ENCODE measurements around the gene HBZ.
"Not testable (repeated sequence)": the region's sequence is repeated elsewhere in the genome, so short reads cannot be mapped to it uniquely, and the experiment has no call there.

The HBZ gene

DNA sequence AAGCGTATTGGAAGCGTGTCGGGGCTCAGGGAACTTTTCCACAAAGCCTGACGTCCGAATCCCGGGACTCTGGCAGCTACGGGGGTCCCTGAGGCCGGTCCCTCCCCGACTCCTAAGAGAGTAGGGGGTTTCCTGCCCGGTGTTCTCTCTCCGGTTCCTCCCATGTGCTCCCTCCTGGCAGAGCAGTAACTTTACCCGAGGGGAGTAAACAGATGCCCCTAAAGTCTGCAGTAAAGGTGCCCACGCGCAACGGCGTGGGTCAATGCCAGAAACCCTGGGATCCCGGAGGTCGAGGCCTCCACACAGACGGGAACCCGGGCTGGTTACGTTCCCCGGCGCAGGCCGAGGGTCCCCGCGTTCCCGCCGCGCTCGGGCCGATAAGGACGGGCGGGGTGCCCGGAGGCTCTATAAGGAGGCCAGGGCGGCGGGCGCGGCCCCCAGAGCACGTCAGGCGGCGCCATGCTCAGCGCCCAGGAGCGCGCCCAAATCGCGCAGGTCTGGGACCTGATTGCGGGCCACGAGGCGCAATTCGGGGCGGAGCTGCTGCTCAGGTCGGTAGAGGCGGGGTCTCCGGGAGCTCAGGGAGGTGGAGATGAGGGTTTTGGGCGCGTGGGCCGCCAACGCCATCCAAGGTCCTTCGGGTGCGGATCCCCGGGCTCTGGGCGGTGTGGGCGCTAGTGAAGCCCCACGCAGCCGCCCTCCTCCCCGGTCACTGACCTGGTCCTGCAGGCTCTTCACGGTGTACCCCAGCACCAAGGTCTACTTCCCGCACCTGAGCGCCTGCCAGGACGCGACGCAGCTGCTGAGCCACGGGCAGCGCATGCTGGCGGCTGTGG, 13.3 kb downstream of the HBZ start, which contains the start of gene HBM:
Gene HBM (plus strand): TSS at position 440 of the 836 bp plus-strand sequence. CDS start 20 bp downstream, at position 460.
- DNase-seq = no peak

DNA sequence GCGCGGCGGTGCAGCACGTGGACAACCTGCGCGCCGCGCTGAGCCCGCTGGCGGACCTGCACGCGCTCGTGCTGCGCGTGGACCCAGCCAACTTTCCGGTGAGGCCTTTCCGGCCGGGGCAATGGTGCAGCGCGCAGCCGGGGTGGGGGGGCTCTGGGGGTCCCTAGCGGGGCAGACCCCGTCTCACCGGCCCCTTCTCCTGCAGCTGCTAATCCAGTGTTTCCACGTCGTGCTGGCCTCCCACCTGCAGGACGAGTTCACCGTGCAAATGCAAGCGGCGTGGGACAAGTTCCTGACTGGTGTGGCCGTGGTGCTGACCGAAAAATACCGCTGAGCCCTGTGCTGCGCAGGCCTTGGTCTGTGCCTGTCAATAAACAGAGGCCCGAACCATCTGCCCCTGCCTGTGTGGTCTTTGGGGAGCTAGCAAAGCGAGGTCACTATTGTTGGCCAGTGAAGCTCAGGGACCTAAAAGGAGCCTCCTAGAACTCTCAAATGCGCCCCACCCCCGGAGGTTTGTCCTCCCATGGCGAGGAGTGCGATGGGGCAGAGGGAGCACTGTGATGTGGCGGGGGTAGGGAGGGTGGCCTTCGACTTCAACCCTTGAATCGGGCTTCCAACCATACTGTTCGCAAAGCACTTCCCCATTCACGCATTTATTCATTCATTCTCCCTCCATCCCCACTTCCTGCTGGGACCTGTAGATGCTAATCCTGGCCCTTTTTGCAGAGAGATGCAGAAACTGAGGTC, 14.1 kb downstream of the HBZ start:
- DNase-seq = no peak

DNA sequence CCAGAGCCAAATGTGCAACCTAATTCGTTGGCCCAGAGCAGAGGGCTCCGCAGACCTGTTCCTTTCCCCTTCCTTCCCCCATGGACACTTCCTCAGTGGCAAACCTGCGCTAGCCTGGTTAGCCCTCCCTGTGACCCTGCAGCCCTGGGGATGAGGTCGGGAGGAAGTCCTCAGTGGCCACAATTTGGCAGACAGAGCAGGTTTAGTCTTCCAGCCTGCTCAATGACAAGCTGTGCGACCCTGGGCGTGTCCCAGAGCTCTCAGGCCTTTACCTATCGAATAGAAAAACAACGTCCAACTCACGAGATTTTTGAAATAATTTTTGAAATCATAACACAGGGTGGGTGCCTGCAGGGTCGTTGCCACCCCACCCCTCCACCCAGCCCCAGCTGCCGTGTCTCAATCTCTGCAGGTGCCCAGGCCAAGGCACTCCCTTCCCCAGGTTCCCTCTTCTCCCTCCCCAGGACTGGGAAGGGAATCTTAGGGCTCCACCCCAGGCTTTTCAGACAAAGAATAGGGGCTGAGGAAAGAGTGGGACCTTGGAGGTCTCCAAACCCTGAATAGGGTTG, 14.8 kb downstream of the HBZ start:
- no peak for DNase-seq

DNA sequence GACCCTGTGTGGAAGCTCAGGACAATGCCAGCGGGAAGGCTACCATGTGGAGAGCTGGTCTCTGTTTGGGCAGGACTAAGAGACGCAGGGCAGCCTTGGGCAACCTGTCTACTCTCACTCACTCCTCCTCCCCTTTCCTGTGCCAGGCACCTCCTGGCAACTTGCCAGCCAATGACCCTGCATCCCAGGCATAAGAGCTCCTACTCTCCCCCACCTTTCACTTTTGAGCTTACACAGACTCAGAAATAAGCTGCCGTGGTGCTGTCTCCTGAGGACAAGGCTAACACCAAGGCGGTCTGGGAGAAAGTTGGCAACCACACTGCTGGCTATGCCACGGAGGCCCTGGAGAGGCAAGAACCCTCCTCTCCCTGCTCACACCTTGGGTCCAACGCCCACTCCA, 16.0 kb downstream of the HBZ start:
- no peak for DNase-seq

DNA sequence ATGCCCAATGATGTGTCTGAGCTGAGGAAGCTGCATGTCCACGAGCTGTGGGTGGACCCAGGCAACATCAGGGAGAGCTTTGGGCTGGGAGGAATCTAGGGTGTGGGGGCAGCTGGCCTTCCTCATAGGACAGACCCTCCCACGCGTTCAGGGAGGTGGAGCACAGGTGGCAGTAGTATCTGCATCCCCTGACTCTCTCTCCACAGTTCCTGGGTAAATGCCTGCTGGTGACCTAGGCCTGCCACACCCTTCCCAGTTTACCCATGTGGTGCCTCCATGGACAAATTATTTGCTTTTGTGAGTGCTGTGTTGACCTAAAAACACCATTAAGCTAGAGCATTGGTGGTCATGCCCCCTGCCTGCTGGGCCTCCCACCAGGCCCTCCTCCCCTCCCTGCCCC, 16.6 kb downstream of the HBZ start:
- DNase-seq = no peak

DNA sequence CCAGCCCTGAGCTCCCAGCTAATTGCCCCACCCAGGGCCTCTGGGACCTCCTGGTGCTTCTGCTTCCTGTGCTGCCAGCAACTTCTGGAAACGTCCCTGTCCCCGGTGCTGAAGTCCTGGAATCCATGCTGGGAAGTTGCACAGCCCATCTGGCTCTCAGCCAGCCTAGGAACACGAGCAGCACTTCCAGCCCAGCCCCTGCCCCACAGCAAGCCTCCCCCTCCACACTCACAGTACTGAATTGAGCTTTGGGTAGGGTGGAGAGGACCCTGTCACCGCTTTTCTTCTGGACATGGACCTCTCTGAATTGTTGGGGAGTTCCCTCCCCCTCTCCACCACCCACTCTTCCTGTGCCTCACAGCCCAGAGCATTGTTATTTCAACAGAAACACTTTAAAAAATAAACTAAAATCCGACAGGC, 17.7 kb downstream of the HBZ start:
- DNase-seq = not testable (repeated sequence)

DNA sequence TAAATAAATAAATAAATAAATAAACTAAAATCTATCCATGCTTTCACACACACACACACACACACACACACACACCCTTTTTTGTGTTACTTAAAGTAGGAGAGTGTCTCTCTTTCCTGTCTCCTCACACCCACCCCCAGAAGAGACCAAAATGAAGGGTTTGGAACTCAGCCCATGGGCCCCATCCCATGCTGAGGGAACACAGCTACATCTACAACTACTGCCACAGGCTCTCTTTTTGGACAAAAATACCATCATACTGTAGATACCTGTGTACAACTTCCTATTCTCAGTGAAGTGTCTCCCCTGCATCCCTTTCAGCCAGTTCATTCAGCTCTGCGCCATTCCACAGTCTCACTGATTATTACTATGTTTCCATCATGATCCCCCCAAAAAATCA, 18.3 kb downstream of the HBZ start:
- no peak for DNase-seq

DNA sequence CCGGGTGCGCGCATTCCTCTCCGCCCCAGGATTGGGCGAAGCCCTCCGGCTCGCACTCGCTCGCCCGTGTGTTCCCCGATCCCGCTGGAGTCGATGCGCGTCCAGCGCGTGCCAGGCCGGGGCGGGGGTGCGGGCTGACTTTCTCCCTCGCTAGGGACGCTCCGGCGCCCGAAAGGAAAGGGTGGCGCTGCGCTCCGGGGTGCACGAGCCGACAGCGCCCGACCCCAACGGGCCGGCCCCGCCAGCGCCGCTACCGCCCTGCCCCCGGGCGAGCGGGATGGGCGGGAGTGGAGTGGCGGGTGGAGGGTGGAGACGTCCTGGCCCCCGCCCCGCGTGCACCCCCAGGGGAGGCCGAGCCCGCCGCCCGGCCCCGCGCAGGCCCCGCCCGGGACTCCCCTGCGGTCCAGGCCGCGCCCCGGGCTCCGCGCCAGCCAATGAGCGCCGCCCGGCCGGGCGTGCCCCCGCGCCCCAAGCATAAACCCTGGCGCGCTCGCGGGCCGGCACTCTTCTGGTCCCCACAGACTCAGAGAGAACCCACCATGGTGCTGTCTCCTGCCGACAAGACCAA, 20.0 kb downstream of the HBZ start, which contains the start of gene HBA2:
Gene HBA2 (plus strand): TSS at position 503 of the 568 bp plus-strand sequence. CDS start 37 bp downstream, at position 540.
- not testable (repeated sequence) for DNase-seq

DNA sequence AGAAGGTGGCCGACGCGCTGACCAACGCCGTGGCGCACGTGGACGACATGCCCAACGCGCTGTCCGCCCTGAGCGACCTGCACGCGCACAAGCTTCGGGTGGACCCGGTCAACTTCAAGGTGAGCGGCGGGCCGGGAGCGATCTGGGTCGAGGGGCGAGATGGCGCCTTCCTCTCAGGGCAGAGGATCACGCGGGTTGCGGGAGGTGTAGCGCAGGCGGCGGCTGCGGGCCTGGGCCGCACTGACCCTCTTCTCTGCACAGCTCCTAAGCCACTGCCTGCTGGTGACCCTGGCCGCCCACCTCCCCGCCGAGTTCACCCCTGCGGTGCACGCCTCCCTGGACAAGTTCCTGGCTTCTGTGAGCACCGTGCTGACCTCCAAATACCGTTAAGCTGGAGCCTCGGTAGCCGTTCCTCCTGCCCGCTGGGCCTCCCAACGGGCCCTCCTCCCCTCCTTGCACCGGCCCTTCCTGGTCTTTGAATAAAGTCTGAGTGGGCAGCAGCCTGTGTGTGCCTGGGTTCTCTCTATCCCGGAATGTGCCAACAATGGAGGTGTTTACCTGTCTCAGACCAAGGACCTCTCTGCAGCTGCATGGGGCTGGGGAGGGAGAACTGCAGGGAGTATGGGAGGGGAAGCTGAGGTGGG, 20.9 kb downstream of the HBZ start:
- DNase-seq = not testable (repeated sequence)

DNA sequence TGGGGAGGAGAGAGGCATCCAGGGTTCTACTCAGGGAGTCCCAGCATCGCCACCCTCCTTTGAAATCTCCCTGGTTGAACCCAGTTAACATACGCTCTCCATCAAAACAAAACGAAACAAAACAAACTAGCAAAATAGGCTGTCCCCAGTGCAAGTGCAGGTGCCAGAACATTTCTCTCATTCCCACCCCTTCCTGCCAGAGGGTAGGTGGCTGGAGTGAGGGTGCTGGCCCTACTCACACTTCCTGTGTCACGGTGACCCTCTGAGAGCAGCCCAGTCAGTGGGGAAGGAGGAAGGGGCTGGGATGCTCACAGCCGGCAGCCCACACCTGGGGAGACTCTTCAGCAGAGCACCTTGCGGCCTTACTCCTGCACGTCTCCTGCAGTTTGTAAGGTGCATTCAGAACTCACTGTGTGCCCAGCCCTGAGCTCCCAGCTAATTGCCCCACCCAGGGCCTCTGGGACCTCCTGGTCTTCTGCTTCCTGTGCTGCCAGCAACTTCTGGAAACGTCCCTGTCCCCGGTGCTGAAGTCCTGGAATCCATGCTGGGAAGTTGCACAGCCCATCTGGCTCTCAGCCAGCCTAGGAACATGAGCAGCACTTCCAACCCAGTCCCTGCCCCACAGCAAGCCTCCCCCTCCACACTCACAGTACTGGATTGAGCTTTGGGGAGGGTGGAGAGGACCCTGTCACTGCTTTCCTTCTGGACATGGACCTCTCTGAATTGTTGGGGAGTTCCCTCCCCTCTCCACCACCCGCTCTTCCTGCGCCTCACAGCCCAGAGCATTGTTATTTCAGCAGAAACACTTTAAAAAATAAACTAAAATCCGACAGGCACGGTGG, 21.7 kb downstream of the HBZ start:
- DNase-seq = not testable (repeated sequence)

DNA sequence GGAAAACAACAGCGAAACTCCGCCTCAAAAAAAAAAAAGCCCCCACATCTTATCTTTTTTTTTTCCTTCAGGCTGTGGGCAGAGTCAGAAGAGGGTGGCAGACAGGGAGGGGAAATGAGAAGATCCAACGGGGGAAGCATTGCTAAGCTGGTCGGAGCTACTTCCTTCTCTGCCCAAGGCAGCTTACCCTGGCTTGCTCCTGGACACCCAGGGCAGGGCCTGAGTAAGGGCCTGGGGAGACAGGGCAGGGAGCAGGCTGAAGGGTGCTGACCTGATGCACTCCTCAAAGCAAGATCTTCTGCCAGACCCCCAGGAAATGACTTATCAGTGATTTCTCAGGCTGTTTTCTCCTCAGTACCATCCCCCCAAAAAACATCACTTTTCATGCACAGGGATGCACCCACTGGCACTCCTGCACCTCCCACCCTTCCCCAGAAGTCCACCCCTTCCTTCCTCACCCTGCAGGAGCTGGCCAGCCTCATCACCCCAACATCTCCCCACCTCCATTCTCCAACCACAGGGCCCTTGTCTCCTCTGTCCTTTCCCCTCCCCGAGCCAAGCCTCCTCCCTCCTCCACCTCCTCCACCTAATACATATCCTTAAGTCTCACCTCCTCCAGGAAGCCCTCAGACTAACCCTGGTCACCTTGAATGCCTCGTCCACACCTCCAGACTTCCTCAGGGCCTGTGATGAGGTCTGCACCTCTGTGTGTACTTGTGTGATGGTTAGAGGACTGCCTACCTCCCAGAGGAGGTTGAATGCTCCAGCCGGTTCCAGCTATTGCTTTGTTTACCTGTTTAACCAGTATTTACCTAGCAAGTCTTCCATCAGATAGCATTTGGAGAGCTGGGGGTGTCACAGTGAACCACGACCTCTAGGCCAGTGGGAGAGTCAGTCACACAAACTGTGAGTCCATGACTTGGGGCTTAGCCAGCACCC, 22.8 kb downstream of the HBZ start:
- no peak for DNase-seq

DNA sequence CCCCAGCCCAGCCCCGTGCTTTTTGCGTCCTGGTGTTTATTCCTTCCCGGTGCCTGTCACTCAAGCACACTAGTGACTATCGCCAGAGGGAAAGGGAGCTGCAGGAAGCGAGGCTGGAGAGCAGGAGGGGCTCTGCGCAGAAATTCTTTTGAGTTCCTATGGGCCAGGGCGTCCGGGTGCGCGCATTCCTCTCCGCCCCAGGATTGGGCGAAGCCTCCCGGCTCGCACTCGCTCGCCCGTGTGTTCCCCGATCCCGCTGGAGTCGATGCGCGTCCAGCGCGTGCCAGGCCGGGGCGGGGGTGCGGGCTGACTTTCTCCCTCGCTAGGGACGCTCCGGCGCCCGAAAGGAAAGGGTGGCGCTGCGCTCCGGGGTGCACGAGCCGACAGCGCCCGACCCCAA, 23.6 kb downstream of the HBZ start:
- DNase-seq = not testable (repeated sequence)

DNA sequence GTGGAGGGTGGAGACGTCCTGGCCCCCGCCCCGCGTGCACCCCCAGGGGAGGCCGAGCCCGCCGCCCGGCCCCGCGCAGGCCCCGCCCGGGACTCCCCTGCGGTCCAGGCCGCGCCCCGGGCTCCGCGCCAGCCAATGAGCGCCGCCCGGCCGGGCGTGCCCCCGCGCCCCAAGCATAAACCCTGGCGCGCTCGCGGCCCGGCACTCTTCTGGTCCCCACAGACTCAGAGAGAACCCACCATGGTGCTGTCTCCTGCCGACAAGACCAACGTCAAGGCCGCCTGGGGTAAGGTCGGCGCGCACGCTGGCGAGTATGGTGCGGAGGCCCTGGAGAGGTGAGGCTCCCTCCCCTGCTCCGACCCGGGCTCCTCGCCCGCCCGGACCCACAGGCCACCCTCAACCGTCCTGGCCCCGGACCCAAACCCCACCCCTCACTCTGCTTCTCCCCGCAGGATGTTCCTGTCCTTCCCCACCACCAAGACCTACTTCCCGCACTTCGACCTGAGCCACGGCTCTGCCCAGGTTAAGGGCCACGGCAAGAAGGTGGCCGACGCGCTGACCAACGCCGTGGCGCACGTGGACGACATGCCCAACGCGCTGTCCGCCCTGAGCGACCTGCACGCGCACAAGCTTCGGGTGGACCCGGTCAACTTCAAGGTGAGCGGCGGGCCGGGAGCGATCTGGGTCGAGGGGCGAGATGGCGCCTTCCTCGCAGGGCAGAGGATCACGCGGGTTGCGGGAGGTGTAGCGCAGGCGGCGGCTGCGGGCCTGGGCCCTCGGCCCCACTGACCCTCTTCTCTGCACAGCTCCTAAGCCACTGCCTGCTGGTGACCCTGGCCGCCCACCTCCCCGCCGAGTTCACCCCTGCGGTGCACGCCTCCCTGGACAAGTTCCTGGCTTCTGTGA, 24.3 kb downstream of the HBZ start, which contains the start of gene HBA1:
Gene HBA1 (plus strand): TSS at position 204 of the 906 bp plus-strand sequence. CDS start 37 bp downstream, at position 241.
- not testable (repeated sequence) for DNase-seq

DNA sequence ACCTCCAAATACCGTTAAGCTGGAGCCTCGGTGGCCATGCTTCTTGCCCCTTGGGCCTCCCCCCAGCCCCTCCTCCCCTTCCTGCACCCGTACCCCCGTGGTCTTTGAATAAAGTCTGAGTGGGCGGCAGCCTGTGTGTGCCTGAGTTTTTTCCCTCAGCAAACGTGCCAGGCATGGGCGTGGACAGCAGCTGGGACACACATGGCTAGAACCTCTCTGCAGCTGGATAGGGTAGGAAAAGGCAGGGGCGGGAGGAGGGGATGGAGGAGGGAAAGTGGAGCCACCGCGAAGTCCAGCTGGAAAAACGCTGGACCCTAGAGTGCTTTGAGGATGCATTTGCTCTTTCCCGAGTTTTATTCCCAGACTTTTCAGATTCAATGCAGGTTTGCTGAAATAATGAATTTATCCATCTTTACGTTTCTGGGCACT, 25.0 kb downstream of the HBZ start:
- no peak for DNase-seq

DNA sequence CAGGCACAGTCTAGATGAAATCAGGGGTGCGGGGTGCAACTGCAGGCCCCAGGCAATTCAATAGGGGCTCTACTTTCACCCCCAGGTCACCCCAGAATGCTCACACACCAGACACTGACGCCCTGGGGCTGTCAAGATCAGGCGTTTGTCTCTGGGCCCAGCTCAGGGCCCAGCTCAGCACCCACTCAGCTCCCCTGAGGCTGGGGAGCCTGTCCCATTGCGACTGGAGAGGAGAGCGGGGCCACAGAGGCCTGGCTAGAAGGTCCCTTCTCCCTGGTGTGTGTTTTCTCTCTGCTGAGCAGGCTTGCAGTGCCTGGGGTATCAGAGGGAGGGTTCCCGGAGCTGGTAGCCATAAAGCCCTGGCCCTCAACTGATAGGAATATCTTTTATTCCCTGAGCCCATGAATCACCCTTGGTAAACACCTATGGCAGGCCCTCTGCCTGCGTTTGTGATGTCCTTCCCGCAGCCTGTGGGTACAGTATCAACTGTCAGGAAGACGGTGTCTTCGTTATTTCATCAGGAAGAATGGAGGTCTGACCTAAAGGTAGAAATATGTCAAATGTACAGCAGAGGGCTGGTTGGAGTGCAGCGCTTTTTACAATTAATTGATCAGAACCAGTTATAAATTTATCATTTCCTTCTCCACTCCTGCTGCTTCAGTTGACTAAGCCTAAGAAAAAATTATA, 25.7 kb downstream of the HBZ start:
- DNase-seq = no peak

DNA sequence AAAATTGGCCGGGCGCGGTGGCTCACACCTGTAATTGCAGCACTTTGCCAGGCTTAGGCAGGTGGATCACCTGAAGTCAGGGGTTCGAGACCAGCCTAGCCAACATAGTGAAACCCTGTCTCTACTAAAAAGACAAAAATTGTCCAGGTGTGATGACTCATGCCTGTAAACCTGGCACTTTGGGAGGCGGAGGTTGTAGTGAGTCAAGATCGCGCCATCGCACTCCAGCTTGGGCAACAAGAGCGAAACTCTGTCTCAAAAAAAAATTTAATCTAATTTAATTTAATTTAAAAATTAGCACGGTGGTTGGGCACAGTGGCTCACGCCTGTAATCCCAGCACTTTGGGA, 26.2 kb downstream of the HBZ start:
- no peak for DNase-seq

DNA sequence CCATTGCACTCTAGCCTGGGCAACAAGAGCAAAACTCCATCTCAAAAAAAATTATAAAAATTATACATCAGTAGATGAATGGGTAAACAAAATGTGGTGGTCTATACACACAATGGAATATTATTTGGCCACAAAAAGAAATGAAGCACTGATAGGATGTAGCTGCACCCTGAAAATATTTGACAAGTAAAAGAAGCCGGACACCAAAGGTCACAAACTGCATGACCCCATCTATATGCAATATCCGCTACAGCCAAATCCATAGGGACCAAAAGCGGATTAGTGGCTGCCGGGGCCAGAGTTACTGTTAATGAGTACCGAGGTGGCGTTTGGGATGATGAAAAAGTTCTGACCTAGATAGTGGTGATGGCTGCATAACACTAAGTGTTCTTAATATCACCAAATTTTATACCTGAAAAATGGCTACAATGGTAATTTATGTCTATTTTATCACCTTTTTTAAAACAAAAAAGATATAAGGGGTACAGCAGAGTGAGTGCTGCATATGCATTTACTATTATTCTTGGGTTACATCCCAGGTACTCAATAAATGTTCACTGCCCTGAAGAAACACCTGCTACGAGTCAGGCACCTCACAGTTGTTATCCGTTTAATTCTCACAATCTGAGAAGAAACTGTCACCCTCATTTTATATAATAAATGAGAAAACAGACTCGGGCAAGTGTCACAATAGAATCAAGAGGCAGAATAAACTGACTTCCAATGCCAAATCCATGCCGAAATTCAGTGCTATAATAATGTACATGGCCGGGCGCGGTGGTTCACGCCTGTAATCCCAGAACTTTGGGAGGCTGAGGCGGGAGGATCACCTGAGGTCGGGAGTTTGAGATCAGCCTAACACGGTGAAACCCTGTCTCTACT, 27.0 kb downstream of the HBZ start:
- DNase-seq = no peak
